NB4 (cell line): ENCODE measurements around the gene PALB2.

Source experiments
- CTCF ChIP-seq: IDR thresholded peaks from one replicate; pipeline ENCODE4 v1.5.1; 2012; ENCODE audit warnings: low read depth, low read length
- MYC ChIP-seq: IDR thresholded peaks from 2 replicates; pipeline ENCODE4 v1.6.1; 2011; ENCODE audit warnings: low read depth, low read length

- TF ChIP-seq CTCF: no peak
- no peak for TF ChIP-seq MYC
Observed at GRCh38 chr16:23557779-23558702, 83.1 kb downstream of the PALB2 start.
